ENCODE data around the gene TNFAIP8L2. TPM values are rescaled to one million over a fixed set of nuclear protein-coding genes. Genes with fewer than 3 reads are reported as not detected.

Gene TNFAIP8L2
- total RNA-seq, 1 experiment from 2014 or later = not detected

DNA sequence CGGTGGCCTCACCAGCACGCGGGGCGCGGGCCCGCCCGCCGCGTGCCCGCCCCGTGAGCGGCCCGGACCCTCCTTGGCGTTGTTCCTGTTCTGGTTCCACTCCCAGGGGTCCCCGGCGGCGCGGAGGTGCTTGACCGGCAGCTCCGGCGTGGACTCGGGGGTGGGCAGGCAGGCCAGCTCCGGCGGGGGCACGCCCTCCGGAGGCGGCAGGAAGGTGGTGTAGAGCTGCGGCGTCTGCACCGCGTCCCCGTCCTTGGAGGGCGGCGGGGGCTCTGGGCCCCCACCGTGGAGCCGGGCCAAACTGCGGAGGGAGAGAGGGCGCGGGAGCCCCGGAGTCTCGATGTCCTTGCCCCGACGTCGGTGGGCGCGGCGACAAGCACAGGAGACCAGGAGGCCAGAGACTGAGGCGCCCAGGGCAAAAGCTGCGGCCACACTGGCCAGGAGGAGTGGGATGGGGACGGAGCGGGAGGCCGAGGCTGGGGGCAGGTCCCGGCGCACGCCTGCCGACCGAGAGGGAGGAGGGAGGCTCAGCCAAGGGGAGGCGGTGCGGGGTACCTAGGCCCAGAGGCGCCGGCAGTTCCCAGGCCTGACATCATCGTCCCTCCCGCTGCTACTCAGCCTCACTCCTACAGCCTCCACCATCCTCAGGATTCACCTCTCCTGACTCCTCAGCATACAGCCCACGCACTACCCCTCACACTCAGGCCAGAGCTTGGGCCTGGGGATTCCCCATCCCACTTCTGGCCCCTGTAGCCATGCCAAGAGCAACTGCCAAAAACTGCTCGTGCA lies 23.2 kb upstream of the TNFAIP8L2 start:
- Histone ChIP-seq H3K4me3 (ENCODE audit: low read length) (no peak overlapping the region), H3K9me3 (ENCODE audit: low read length) (no peaks in the 10 kb centered on the region), H3K4me1 (ENCODE audit: insufficient read depth, low read length) (no peaks in the 10 kb centered on the region), H3K27me3 (ENCODE audit: low read length) (no peaks in the 10 kb centered on the region), H4K20me1 (ENCODE audit: low read length) (no peaks in the 10 kb centered on the region), H3K4me2 (ENCODE audit: low read length) (no peak overlapping the region), H3F3A (ENCODE audit: low read length, unreplicated experiment) (no peaks in the 10 kb centered on the region), H3K27ac (ENCODE audit: low read length) (no peak overlapping the region), H3K79me2 (ENCODE audit: low read length) (no peaks in the 10 kb centered on the region), H3K9me2 (replicated peaks; ENCODE audit: low read length) (no peaks in the 10 kb centered on the region), H3K36me3 (ENCODE audit: low read depth, low read length) (no peaks in the 10 kb centered on the region), H2AFZ (ENCODE audit: low read length) (no peak overlapping the region), H3K9ac (ENCODE audit: low read length) (no peak overlapping the region)
- CTCF ChIA-PET = no interaction called here
- no peak for TF ChIP-seq EZH2 (IDR thresholded peaks at IDR 0.05; ENCODE audit: low read length, unreplicated experiment)
- TF ChIP-seq, protein P1, sequence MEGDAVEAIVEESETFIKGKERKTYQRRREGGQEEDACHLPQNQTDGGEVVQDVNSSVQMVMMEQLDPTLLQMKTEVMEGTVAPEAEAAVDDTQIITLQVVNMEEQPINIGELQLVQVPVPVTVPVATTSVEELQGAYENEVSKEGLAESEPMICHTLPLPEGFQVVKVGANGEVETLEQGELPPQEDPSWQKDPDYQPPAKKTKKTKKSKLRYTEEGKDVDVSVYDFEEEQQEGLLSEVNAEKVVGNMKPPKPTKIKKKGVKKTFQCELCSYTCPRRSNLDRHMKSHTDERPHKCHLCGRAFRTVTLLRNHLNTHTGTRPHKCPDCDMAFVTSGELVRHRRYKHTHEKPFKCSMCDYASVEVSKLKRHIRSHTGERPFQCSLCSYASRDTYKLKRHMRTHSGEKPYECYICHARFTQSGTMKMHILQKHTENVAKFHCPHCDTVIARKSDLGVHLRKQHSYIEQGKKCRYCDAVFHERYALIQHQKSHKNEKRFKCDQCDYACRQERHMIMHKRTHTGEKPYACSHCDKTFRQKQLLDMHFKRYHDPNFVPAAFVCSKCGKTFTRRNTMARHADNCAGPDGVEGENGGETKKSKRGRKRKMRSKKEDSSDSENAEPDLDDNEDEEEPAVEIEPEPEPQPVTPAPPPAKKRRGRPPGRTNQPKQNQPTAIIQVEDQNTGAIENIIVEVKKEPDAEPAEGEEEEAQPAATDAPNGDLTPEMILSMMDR (conservative IDR thresholded peaks at IDR 0.05; ENCODE audit: low read depth, low read length) = no peak
- TF ChIP-seq EZH2phosphoT487 (IDR thresholded peaks at IDR 0.05; ENCODE audit: borderline replicate concordance, low read length) = no peak
- BruUV-seq (replicated peaks) = no TSS peak
- intact Hi-C loops (cut with micrococcal nuclease) = no loop called here
- ATAC-seq (no peak), DNase-seq (no peak)
- POLR2A ChIA-PET (ENCODE audit: unreplicated experiment) = no interaction called here

DNA sequence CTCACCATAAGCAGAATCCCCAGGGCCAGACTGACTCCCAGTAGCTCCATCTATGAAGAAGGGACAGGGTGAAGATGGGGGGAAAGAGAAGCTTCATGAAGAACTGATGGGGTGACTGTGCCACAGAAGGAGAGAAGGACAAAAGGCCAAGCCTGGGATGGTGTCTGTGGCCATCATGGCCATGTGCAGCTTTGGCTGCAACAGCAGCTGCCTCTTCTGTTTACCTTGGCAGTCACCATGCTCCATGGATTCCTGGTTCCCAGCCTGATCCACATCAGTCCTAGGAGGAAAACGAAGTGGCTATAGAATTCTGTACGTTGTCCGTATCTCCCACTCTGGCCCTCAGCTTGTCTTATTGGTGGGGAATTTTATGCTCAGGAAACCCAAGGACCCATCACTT lies 22.1 kb upstream of the TNFAIP8L2 start:
- DNase-seq (no peak), ATAC-seq (no peak)
- ChIA-PET CTCF (no interaction called here), POLR2A (ENCODE audit: unreplicated experiment) (no interaction called here)
- intact Hi-C loops (cut with micrococcal nuclease) = no loop called here
- Histone ChIP-seq H3K27me3 (ENCODE audit: low read length) (no peaks in the 10 kb centered on the region), H3K4me3 (ENCODE audit: low read length) (no peak overlapping the region), H3K4me2 (ENCODE audit: low read length) (no peak overlapping the region), H3K27ac (ENCODE audit: low read length) (no peak overlapping the region), H3K36me3 (ENCODE audit: low read depth, low read length) (no peaks in the 10 kb centered on the region), H2AFZ (ENCODE audit: low read length) (no peak overlapping the region), H3K9me3 (ENCODE audit: low read length) (no peaks in the 10 kb centered on the region), H3K4me1 (ENCODE audit: insufficient read depth, low read length) (no peaks in the 10 kb centered on the region), H3F3A (ENCODE audit: low read length, unreplicated experiment) (no peaks in the 10 kb centered on the region), H3K79me2 (ENCODE audit: low read length) (no peaks in the 10 kb centered on the region), H3K9me2 (replicated peaks; ENCODE audit: low read length) (no peaks in the 10 kb centered on the region), H3K9ac (ENCODE audit: low read length) (no peak overlapping the region), H4K20me1 (ENCODE audit: low read length) (no peaks in the 10 kb centered on the region)
- BruUV-seq (replicated peaks) = no TSS peak
- no peak for TF ChIP-seq EZH2phosphoT487 (IDR thresholded peaks at IDR 0.05; ENCODE audit: borderline replicate concordance, low read length)
- no peak for TF ChIP-seq EZH2 (IDR thresholded peaks at IDR 0.05; ENCODE audit: low read length, unreplicated experiment)
- TF ChIP-seq, protein P1 (conservative IDR thresholded peaks at IDR 0.05; ENCODE audit: low read depth, low read length) = no peak

DNA sequence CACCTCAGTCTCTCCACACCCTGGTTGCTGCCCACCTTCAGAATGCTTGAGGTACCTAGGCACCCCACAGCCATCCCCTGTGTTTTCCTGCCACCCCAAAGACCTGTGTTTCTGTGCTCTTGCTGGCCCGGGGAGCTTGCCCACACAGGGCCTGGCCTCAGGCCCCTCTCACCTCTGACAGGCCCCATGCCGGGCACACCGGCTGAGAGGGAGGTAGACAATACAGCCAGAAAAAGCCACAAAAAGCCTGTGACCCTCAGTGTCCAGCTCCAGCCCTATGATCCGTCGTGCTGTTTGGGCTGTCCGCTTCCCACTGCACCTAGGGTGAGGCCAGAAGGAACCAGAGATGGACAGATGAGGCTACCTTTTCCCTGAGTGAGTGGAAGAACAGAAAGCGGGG lies 21.5 kb upstream of the TNFAIP8L2 start:
- Histone ChIP-seq H3K9me3 (ENCODE audit: low read length) (no peaks in the 10 kb centered on the region), H3K79me2 (ENCODE audit: low read length) (no peaks in the 10 kb centered on the region), H4K20me1 (ENCODE audit: low read length) (no peaks in the 10 kb centered on the region), H3F3A (ENCODE audit: low read length, unreplicated experiment) (no peaks in the 10 kb centered on the region), H3K4me3 (ENCODE audit: low read length) (no peak overlapping the region), H3K4me1 (ENCODE audit: insufficient read depth, low read length) (no peaks in the 10 kb centered on the region), H3K27me3 (ENCODE audit: low read length) (no peaks in the 10 kb centered on the region), H2AFZ (ENCODE audit: low read length) (no peak overlapping the region), H3K4me2 (ENCODE audit: low read length) (no peak overlapping the region), H3K27ac (ENCODE audit: low read length) (no peak overlapping the region), H3K9ac (ENCODE audit: low read length) (no peak overlapping the region), H3K9me2 (replicated peaks; ENCODE audit: low read length) (no peaks in the 10 kb centered on the region), H3K36me3 (ENCODE audit: low read depth, low read length) (no peaks in the 10 kb centered on the region)
- intact Hi-C loops (cut with micrococcal nuclease) = no loop called here
- CTCF ChIA-PET = no interaction called here
- DNase-seq = no peak
- TF ChIP-seq, protein P1 (conservative IDR thresholded peaks at IDR 0.05; ENCODE audit: low read depth, low read length) = no peak
- no peak for TF ChIP-seq EZH2phosphoT487 (IDR thresholded peaks at IDR 0.05; ENCODE audit: borderline replicate concordance, low read length)
- no peak for TF ChIP-seq EZH2 (IDR thresholded peaks at IDR 0.05; ENCODE audit: low read length, unreplicated experiment)
- no TSS peak for BruUV-seq (replicated peaks)
- ATAC-seq = no peak
- POLR2A ChIA-PET (ENCODE audit: unreplicated experiment) = no interaction called here

Measured in PC-3 (cell line).